ENCODE measurements around the gene RC3H2.

GRCh38 chr9:122930541-122931225 lies 25.5 kb upstream of the RC3H2 start:
- TF ChIP-seq POGZ (CRISPR knock-in tag; IDR thresholded peaks at IDR 0.05) (no peak), CTCF (CRISPR knock-in tag; IDR thresholded peaks at IDR 0.05) (no peak), TBP (CRISPR knock-in tag; IDR thresholded peaks at IDR 0.05) (no peak), REST (IDR thresholded peaks at IDR 0.05; ENCODE audit: borderline replicate concordance in 1 of 2, low read depth in 1 of 2, low read length in 2 of 2) (no peak), MTA1 (CRISPR knock-in tag; IDR thresholded peaks at IDR 0.05; ENCODE audit: borderline replicate concordance) (no peak), MLLT10 (CRISPR knock-in tag; IDR thresholded peaks at IDR 0.05) (no peak), GATAD1 (CRISPR knock-in tag; IDR thresholded peaks at IDR 0.05) (no peak), FOSL1 (CRISPR knock-in tag; IDR thresholded peaks at IDR 0.05; ENCODE audit: borderline replicate concordance) (no peak), GABPA (IDR thresholded peaks at IDR 0.05; ENCODE audit: low read depth, low read length) (no peak), GABPA (CRISPR knock-in tag; IDR thresholded peaks at IDR 0.05; ENCODE audit: low read depth) (no peak), TMF1 (CRISPR knock-in tag; IDR thresholded peaks at IDR 0.05; ENCODE audit: low read depth) (no peak)
- TF ChIP-seq, protein P1, sequence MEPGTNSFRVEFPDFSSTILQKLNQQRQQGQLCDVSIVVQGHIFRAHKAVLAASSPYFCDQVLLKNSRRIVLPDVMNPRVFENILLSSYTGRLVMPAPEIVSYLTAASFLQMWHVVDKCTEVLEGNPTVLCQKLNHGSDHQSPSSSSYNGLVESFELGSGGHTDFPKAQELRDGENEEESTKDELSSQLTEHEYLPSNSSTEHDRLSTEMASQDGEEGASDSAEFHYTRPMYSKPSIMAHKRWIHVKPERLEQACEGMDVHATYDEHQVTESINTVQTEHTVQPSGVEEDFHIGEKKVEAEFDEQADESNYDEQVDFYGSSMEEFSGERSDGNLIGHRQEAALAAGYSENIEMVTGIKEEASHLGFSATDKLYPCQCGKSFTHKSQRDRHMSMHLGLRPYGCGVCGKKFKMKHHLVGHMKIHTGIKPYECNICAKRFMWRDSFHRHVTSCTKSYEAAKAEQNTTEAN (CRISPR knock-in tag; conservative IDR thresholded peaks at IDR 0.05), result no peak
